GM15510 (cell line): ENCODE results near the gene CENPT.
A peak's percentile ranks its signal among the peaks of the same experiment; 100 is the strongest.

Experiments used
- POLR2A ChIP-seq: IDR thresholded peaks from 3 replicates; pipeline ENCODE4 v1.6.1; 2011; ENCODE audit warnings: borderline replicate concordance; ENCODE audit not compliant: insufficient read length; ENCODE audit errors: extremely low read depth

CENPT gene

DNA sequence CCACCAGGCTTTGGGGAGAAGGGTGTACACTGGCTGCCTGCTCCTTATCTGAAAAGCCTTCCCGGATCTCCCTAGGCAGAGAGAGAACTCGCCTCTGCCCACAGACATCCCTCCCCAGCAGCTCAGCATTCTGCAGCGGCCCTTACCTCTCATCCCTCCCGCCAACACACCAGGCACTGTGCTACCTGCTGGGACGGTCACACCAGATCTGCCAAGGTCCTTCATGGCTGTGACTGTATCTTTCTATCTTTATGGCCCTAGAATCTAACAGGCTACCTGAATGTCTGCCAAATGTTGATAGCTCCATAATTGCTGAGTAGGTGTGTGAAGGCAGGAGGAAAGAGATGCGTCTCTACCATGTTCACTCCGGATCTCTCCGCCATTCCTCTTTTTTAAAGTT is 32.9 kb downstream of the CENPT start:
- no peak for TF ChIP-seq POLR2A

DNA sequence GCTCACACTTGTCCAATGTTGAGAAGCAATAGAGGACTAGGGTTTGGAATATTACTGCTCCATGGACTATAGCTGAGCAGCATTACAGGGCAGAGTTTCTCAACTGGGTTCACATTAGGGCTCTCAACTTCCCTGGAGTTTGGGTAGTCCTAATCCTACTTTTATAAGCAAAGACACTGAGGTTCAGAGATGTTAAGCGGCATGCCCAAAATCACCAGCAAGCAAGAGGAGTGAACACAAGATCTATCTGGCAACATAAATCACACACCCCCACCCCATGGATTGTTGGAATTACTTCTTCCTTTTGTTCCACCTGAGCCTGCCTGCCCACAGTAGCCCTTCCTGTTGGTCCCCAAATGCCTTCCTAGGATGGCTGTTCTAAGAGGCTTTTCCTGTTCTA is 35.6 kb downstream of the CENPT start:
- no peak for TF ChIP-seq POLR2A

DNA sequence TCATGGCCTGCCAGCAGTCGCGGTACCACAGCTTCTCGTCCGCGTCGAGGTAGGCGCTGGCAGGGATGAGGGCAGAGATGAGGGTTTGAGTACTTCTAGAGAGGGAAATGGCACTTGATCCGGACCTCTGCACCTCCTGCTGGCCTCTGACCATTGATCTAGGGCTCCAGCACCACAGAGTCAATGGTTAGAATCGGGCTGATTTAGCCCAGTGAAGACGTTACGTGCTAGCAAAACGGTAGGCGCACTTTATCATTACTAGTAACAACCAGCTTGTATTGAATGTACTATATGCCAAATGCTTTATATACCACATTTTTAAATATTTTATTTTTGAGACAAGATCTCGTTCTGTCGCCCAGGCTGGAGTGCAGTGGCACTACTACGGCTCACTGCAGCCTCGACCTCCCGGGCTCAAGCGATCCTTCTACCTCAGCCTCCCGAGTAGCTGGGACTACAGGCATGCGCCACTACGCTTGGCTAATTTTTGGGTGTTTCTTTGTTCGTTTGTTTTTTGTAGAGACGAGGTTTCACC is 40.3 kb downstream of the CENPT start:
- TF ChIP-seq POLR2A, result no peak

DNA sequence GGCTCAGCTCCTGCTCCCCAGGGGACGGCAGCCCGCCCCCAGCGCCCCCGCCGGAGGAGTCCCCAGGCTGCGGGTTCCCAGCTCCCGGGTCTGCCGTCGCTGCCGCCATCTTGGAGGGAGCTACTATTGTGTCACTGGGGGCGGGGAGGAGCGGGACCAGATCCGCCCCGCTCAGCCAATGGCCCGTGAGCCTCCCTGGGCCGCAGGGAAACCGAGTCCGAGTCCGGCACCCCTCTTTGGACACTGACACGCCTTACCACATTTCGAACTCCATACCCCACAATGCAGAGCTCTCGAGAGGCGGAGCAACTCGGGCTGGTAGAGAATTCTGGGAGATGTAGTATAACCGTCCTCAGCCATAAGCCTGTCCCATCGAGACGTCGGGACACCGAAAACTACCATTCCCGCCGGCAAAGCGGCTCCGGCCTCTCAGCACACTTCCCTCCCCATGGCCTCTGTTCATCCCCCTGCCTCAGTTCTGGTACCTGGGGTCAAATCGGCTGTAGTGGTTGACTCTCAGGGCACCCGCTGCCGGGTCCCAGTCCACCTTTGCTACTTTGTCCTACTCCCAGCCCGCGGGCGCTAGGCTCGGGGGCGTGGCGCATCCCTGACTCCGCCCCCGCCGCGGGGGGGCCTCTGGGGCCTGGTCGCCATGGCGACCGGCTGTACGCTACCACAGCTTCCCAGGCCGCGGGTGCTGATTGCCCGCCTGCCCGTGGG is 40.9 kb downstream of the CENPT start, which contains the start of the genes RANBP10 and TSNAXIP1:
TSS of gene RANBP10 (minus strand) at position 133 of the 720 bp plus-strand sequence. CDS start at position 109, 24 bp downstream.
TSS of gene TSNAXIP1 (plus strand) at position 462 of the 720 bp plus-strand sequence. CDS start 261 bp downstream, outside the sequence.
- peak; percentile 91 for TF ChIP-seq POLR2A

DNA sequence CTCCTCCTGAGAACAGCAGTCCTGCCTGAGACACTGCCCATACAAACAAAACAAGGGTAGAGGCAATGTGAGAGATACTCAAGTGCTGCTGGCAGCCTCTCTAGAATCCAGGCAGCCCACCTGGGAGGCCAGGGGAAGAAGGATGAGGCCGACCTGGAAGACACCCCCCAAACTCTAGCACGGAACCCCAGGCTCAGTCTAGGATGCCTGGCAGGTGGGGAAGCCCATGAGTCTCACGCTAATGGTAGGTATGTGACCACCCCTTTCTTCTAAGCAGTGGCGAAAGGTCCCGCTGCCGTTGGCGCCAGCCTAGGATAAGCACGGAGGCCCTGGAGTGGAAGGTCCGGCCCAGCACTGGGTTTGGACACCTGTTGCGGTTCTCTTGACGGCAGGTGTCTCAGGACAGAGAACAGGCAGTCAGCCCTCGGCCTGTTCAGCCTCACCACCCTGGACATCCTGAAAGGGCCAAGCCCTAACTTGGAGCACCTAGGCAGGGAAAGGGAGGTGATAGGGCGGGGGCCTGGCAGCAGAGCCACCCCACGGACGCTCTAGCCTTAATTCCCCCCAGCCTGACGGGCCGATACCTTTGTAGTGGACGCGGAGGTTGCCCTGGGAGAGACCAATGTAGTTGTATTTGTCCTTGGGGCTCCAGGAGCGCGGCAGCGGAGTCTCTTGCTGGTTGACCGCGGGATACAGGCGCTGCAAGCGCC is 41.6 kb downstream of the CENPT start:
- TF ChIP-seq POLR2A, result no peak

DNA sequence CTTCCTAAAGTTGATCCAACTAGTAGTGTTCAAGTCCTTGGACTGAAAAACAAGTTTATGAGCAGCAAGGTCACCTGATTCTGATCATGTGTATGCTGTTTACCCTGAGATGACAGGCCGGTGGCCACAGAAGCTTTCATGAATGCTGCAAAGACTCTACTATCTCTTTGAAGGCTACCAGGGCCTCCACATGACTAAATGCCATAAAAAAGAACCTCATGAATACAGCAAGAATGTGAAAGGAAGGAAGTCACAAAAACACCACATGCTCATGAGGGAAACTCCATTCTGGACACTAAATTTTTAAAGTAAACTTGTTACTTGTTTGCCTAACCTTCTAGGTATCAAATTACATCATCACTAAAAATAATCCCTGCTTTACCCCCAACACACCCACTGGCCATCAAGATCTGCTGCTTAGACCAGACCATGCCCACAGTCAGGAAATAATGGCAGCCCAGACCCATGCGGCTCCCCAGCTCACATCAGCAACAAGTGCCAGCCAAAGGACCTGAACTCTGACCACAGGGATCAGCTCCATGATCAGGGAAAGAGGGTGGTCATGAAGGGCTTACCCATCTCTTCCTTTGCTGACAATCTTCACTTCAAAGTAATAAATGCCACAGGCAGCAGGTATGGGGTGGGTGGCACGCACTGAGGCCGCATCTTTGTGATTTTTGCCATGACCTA is 42.5 kb downstream of the CENPT start:
- no peak for TF ChIP-seq POLR2A

DNA sequence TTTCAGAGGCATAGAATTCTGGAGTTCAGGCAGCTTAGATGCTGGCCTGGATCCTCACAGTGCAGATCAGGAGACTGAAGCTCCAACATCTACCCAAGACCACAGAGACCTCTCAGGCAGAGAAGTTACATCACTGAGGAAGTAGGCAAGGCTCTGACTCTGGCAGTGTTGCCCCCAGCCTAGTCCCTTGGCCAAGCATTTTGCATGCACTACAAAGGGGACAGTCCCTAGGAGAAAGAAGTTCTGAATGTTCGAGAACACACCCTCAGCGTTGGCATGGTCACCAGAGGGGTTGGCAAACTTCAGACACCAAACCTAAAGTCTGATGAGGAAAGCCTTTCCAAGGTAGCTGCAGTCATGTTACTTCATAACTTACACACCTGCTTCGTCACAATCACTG is 43.6 kb downstream of the CENPT start:
- TF ChIP-seq POLR2A, result no peak

DNA sequence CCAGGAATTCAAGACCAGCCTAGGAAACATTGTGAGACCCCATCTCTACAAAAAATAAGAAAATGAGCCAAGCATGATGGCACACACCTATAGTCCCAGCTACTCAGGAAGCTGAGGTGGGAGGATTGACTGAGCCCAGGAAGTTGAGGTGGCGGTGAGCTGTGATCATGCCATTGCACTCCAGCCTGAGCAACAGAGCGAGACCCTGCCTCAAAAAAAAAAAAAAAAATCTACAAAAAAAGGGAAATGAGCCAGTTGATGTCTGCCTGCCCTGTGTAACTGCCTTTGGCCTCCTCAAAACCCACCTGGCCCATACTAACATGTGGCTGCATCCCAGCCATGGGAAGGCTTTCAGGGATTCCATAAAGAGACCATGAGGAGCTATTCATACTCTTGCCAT is 45.6 kb downstream of the CENPT start:
- TF ChIP-seq POLR2A, result no peak

DNA sequence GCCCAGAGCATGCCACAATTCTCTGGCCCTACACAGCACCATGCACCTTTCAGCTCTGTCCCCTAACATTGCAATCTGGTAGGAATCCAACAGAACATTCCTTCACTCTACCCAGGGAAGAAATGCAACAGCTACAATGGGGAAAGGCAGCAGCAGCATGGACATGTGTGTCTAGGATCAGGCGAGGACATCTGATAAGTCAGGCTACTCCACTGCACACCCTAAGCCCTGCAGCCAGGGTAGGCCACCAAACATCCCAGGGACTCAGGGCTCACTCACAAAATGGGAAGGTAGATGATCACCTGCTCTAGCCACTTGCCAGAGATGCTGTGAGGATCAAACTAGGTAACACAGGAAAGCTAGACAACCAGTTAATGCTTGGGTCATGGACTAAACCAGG is 46.3 kb downstream of the CENPT start:
- TF ChIP-seq POLR2A, result no peak

DNA sequence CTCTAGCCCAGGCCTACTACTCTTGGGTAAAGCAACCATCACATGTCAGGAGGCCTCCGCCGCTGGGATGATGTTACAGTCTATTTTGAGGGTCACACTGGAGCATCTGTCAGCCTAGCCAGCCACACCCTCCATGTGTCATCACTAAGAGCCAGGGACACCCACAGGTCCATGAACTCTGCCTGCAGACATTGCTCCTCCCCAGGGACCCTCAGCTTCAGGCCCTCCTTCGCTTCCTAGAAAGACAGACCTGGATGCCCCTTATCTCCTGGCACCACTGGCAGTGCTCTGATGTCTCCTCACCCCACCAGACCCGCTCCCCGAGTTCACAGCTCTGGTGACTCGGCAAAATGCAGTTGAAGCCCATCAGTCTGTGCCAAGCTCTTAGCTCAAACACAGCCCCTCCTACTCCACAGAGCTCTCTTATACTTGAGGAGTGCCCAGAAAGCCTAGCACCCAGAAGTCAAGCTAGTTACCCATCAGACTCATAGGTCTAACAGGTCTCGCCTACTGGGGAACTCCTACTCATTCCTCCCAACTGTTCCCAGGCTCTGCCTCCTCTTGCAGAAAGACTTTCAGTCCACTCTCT is 47.1 kb downstream of the CENPT start:
- TF ChIP-seq POLR2A, result no peak

DNA sequence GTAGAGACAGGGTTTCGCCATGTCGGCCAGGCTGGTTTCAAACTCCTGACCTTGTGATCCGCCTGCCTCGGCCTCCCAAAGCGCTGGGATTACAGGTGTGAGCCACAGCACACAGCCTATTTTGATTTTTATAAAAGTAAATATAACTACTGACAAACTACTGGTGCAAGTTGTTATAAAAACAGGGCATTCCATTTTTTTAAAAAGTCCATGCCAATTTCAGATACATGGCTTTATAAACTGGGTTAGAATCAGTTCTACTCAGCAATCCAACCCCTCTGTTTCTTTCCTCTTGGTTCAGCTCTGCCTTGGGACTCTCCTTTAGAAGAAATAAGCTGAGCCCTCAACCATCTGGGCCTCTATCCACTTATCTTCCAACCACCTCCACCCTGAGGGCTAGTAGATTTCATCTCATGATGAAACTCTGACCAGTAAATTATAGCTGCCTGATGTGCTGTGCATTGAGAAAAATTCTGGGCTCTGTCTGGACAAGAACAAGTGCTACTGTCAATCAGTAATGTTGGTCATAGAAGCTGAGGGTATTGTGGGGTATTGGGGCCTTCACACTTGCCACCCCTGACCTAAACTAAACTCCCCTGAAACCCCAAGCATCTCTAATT is 51.3 kb downstream of the CENPT start:
- TF ChIP-seq POLR2A, result no peak

DNA sequence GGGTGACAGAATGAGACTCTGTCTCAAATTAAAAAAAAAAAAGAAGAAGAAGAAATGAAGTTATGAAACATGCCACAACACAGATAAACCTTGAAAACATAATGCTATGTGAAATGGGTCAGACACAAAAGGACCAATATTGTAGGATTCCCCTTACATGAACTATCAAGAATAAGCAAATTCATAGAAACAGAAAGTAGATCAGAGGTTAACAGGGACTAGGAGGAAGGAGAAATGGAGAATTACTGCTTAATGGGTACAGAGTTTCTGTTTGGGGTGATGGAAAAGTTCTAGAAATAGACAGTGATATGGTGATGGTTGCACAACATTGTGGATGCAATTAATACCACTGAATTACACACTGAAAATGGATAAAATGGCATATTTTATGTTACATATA is 57.4 kb downstream of the CENPT start:
- no peak for TF ChIP-seq POLR2A

DNA sequence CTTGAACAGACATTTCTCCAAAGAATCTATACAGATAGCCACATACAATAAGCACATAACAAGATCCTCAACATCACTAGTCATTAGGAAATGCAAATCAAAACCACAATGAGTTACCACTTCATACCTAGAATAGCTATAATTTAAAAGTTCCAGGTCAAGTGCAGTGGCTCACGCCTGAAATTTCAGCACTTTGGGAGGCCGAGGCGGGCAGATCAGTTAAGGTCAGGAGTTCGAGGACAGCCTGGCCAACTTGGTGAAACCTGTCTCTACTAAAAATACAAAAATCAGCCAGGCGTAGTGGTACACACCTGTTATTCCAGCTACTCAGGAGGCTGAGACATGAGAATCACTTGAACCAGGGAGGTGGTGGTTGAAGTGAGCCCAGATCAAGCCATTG is 61.0 kb downstream of the CENPT start:
- TF ChIP-seq POLR2A, result no peak

DNA sequence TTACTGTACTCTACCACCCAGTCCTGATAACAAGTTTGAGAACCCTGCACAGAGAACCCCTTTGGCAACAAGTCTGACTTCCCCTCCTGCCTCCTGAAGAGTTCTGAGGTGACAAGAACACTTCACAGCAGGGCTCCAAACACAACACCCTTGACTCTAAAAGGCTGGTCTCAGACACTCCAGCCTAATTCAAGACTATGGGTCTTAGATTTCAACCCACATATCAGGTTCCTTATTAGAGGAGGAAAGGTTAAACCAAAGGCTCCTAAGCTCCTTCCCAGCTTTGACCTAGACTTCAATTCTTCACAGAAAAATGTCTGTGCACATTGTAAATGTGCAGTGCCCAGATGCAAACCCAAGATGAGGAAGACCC is 64.2 kb downstream of the CENPT start:
- TF ChIP-seq POLR2A, result no peak
